SK-N-SH treated with all-trans-retinoic acid at 6 μM for 48 hours (cell line): ENCODE measurements around the gene GSE1.

ENCODE experiments used
- ARNTL ChIP-seq: fragments of 450-650 bp; formaldehyde crosslinking; IDR thresholded peaks from 2 replicates; pipeline ENCODE4 v1.5.0; 2020; ENCODE audit warnings: low read depth, mild to moderate bottlenecking, moderate library complexity, borderline replicate concordance
- BACH2 ChIP-seq: fragments of 250-450 bp; sonication (Bioruptor Pico); IDR thresholded peaks from 2 replicates; pipeline ENCODE4 v1.9.0; 2021; ENCODE audit warnings: mild to moderate bottlenecking, borderline replicate concordance
- CSDC2 ChIP-seq: fragments of 250-450 bp; sonication (Bioruptor Pico); IDR thresholded peaks from 2 replicates; pipeline ENCODE4 v1.5.0; 2020; ENCODE audit warnings: mild to moderate bottlenecking, moderate library complexity
- GLIS3 ChIP-seq: fragments of 250-450 bp; sonication (Bioruptor Pico); IDR thresholded peaks from 2 replicates; pipeline ENCODE4 v1.5.0; 2020; ENCODE audit warnings: mild to moderate bottlenecking, moderate library complexity
- PPARA ChIP-seq: fragments of 250-450 bp; sonication (Bioruptor Pico); IDR thresholded peaks from 2 replicates; pipeline ENCODE4 v1.5.0; 2020; ENCODE audit warnings: mild to moderate bottlenecking, borderline replicate concordance
- ZFP30 ChIP-seq: fragments of 450-650 bp; formaldehyde crosslinking; IDR thresholded peaks from 2 replicates; pipeline ENCODE4 v1.5.0; 2022; ENCODE audit warnings: mild to moderate bottlenecking, moderate library complexity
- TF ChIP-seq, protein P1 (sequence below): fragments of 250-450 bp; sonication (Bioruptor Pico); IDR thresholded peaks from 2 replicates; pipeline ENCODE4 v1.5.1; 2020; ENCODE audit warnings: low read depth, mild to moderate bottlenecking, moderate library complexity
- TF ChIP-seq, protein P2 (sequence below): fragments of 250-450 bp; sonication (Bioruptor Pico); IDR thresholded peaks from 2 replicates; pipeline ENCODE4 v1.5.1; 2021; ENCODE audit warnings: mild to moderate bottlenecking, moderate library complexity
- TF ChIP-seq, protein P3 (sequence below): fragments of 250-450 bp; sonication (Bioruptor Pico); IDR thresholded peaks from 2 replicates; pipeline ENCODE4 v1.5.0; 2020; ENCODE audit warnings: mild to moderate bottlenecking, moderate library complexity
- TF ChIP-seq, protein P4 (sequence below): fragments of 250-450 bp; sonication (Bioruptor Pico); IDR thresholded peaks from 2 replicates; pipeline ENCODE4 v1.8.0; 2021; ENCODE audit warnings: low read depth, mild to moderate bottlenecking, moderate library complexity, borderline replicate concordance
- TF ChIP-seq, protein P5 (sequence below): fragments of 250-450 bp; sonication (Bioruptor Pico); IDR thresholded peaks from 2 replicates; pipeline ENCODE4 v1.8.0; 2020; ENCODE audit warnings: mild to moderate bottlenecking, moderate library complexity, borderline replicate concordance

DNA sequence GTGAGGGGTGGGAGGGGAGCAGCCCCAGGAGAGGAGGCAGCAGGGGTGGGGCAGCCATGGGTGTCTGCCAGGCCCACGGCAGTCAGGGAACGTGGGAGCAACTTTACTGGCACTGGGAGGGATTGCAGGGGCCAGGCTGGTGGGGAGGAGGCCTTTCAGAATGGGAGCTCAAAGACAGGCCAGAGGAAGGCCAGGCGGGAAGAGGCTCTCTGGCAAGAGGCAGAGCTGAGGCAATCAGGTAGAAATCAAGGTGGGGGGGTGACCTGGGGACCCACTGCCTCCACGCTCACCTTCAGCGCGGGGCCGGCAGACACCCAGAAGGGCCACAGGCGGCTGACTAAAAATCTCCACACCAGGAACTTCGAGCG, 11.9 kb upstream of the GSE1 start:
- TF ChIP-seq, protein P1, sequence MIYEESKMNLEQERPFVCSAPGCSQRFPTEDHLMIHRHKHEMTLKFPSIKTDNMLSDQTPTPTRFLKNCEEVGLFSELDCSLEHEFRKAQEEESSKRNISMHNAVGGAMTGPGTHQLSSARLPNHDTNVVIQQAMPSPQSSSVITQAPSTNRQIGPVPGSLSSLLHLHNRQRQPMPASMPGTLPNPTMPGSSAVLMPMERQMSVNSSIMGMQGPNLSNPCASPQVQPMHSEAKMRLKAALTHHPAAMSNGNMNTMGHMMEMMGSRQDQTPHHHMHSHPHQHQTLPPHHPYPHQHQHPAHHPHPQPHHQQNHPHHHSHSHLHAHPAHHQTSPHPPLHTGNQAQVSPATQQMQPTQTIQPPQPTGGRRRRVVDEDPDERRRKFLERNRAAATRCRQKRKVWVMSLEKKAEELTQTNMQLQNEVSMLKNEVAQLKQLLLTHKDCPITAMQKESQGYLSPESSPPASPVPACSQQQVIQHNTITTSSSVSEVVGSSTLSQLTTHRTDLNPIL (CRISPR knock-in tag) = no peak
- TF ChIP-seq, protein P2, sequence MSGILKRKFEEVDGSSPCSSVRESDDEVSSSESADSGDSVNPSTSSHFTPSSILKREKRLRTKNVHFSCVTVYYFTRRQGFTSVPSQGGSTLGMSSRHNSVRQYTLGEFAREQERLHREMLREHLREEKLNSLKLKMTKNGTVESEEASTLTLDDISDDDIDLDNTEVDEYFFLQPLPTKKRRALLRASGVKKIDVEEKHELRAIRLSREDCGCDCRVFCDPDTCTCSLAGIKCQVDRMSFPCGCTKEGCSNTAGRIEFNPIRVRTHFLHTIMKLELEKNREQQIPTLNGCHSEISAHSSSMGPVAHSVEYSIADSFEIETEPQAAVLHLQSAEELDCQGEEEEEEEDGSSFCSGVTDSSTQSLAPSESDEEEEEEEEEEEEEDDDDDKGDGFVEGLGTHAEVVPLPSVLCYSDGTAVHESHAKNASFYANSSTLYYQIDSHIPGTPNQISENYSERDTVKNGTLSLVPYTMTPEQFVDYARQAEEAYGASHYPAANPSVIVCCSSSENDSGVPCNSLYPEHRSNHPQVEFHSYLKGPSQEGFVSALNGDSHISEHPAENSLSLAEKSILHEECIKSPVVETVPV (CRISPR knock-in tag) = no peak
- TF ChIP-seq BACH2 (CRISPR knock-in tag) (no peak), PPARA (CRISPR knock-in tag) (no peak), ZFP30 (CRISPR knock-in tag) (no peak), CSDC2 (no peak), ARNTL (no peak), GLIS3 (CRISPR knock-in tag) (no peak)
- TF ChIP-seq, protein P3, sequence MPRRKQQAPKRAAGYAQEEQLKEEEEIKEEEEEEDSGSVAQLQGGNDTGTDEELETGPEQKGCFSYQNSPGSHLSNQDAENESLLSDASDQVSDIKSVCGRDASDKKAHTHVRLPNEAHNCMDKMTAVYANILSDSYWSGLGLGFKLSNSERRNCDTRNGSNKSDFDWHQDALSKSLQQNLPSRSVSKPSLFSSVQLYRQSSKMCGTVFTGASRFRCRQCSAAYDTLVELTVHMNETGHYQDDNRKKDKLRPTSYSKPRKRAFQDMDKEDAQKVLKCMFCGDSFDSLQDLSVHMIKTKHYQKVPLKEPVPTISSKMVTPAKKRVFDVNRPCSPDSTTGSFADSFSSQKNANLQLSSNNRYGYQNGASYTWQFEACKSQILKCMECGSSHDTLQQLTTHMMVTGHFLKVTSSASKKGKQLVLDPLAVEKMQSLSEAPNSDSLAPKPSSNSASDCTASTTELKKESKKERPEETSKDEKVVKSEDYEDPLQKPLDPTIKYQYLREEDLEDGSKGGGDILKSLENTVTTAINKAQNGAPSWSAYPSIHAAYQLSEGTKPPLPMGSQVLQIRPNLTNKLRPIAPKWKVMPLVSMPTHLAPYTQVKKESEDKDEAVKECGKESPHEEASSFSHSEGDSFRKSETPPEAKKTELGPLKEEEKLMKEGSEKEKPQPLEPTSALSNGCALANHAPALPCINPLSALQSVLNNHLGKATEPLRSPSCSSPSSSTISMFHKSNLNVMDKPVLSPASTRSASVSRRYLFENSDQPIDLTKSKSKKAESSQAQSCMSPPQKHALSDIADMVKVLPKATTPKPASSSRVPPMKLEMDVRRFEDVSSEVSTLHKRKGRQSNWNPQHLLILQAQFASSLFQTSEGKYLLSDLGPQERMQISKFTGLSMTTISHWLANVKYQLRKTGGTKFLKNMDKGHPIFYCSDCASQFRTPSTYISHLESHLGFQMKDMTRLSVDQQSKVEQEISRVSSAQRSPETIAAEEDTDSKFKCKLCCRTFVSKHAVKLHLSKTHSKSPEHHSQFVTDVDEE (CRISPR knock-in tag) = no peak
- TF ChIP-seq, protein P4, sequence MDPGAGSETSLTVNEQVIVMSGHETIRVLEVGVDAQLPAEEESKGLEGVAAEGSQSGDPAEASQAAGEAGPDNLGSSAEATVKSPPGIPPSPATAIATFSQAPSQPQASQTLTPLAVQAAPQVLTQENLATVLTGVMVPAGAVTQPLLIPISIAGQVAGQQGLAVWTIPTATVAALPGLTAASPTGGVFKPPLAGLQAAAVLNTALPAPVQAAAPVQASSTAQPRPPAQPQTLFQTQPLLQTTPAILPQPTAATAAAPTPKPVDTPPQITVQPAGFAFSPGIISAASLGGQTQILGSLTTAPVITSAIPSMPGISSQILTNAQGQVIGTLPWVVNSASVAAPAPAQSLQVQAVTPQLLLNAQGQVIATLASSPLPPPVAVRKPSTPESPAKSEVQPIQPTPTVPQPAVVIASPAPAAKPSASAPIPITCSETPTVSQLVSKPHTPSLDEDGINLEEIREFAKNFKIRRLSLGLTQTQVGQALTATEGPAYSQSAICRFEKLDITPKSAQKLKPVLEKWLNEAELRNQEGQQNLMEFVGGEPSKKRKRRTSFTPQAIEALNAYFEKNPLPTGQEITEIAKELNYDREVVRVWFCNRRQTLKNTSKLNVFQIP = no peak
- TF ChIP-seq, protein P5, sequence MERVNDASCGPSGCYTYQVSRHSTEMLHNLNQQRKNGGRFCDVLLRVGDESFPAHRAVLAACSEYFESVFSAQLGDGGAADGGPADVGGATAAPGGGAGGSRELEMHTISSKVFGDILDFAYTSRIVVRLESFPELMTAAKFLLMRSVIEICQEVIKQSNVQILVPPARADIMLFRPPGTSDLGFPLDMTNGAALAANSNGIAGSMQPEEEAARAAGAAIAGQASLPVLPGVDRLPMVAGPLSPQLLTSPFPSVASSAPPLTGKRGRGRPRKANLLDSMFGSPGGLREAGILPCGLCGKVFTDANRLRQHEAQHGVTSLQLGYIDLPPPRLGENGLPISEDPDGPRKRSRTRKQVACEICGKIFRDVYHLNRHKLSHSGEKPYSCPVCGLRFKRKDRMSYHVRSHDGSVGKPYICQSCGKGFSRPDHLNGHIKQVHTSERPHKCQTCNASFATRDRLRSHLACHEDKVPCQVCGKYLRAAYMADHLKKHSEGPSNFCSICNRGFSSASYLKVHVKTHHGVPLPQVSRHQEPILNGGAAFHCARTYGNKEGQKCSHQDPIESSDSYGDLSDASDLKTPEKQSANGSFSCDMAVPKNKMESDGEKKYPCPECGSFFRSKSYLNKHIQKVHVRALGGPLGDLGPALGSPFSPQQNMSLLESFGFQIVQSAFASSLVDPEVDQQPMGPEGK = no peak
